ENCODE results near the gene CCL23. TPM values are rescaled to one million over a fixed set of nuclear protein-coding genes. Genes with fewer than 3 reads are reported as not detected.

Gene CCL23
- total and polyA plus RNA-seq, 4 donors: 1.9 to 24.4 (median 6.3) TPM

- Histone ChIP-seq H3K9me3 (ENCODE audit: control insufficient read depth in 4 of 4, low read length in 3 of 4) (no peaks in the 10 kb centered on the region), H3K36me3 (ENCODE audit: control insufficient read depth in 4 of 4, insufficient read depth in 3 of 4, low read depth in 1 of 4, low read length in 3 of 4) (peaks cover 0 to 4% (median under 1%) of the 10 kb centered on the region in 4 donors), H3K9ac (ENCODE audit: low read depth in 1 of 2, low read length in 2 of 2) (no peak overlapping the region), H3K27ac (ENCODE audit: low read depth in 1 of 2, low read length in 2 of 2) (peak overlapping the region; percentile 72 to 90), H3K4me3 (ENCODE audit: low read depth in 1 of 3, low read length in 3 of 3) (no peak overlapping the region), H3K4me1 (ENCODE audit: control insufficient read depth in 4 of 4, insufficient read depth in 4 of 4, low read length in 3 of 4) (peaks cover 13 to 45% (median 27%) of the 10 kb centered on the region in 4 donors), H3K27me3 (ENCODE audit: control insufficient read depth in 4 of 4, insufficient read depth in 4 of 4, low read length in 3 of 4) (no peaks in the 10 kb centered on the region)
- no peak for DNase-seq (ENCODE audit: low spot score)
- no peak for TF ChIP-seq RAD21 (IDR thresholded peaks at IDR 0.05)
- TF ChIP-seq EGR1 (IDR thresholded peaks at IDR 0.05; ENCODE audit: low read depth in 2 of 2): no peak
- TF ChIP-seq HNF4A (conservative IDR thresholded peaks at IDR 0.05): no peak
- no peak for TF ChIP-seq FOXA2 (IDR thresholded peaks at IDR 0.05)
- no peak for TF ChIP-seq JUND (IDR thresholded peaks at IDR 0.05)
- TF ChIP-seq FOXA1 (IDR thresholded peaks at IDR 0.05): no peak
- no peak for TF ChIP-seq GABPA (IDR thresholded peaks at IDR 0.05 in 1 of 2, conservative IDR thresholded peaks at IDR 0.05 in 1 of 2)
- no peak for TF ChIP-seq RXRA (IDR thresholded peaks at IDR 0.05)
- TF ChIP-seq TAF1 (conservative IDR thresholded peaks at IDR 0.05): no peak
- no peak for TF ChIP-seq ZBTB33 (IDR thresholded peaks at IDR 0.05)
- no peak for TF ChIP-seq HNF4G (IDR thresholded peaks at IDR 0.05)
- no peak for TF ChIP-seq REST (IDR thresholded peaks at IDR 0.05)
- TF ChIP-seq YY1 (IDR thresholded peaks at IDR 0.05): no peak
- 80% methylated on average over 3 of the region's 3 CpGs for WGBS
Observed at GRCh38 chr17:35982409-35983191, 35.2 kb downstream of the CCL23 start.

GRCh38 chr17:35981908-35982330 lies 35.9 kb downstream of the CCL23 start:
- DNase-seq (ENCODE audit: low spot score): peak; percentile 55
- Histone ChIP-seq H3K27me3 (ENCODE audit: control insufficient read depth in 4 of 4, insufficient read depth in 4 of 4, low read length in 3 of 4) (no peaks in the 10 kb centered on the region), H3K4me1 (ENCODE audit: control insufficient read depth in 4 of 4, insufficient read depth in 4 of 4, low read length in 3 of 4) (peaks cover 14 to 48% (median 32%) of the 10 kb centered on the region in 4 donors), H3K27ac (ENCODE audit: low read depth in 1 of 2, low read length in 2 of 2) (peak overlapping the region; percentile 72 to 90), H3K9ac (ENCODE audit: low read depth in 1 of 2, low read length in 2 of 2) (peak overlapping the region in 1 of 2 donors; percentile 77), H3K9me3 (ENCODE audit: control insufficient read depth in 4 of 4, low read length in 3 of 4) (no peaks in the 10 kb centered on the region), H3K36me3 (ENCODE audit: control insufficient read depth in 4 of 4, insufficient read depth in 3 of 4, low read depth in 1 of 4, low read length in 3 of 4) (peaks cover 0 to 4% (median under 1%) of the 10 kb centered on the region in 4 donors), H3K4me3 (ENCODE audit: low read depth in 1 of 3, low read length in 3 of 3) (peak overlapping the region in 2 of 3 donors; percentile 51 to 61)
- WGBS: 26% methylated on average over 4 of the region's 4 CpGs
- TF ChIP-seq RXRA (IDR thresholded peaks at IDR 0.05): peak; percentile 83 to 85
- TF ChIP-seq YY1 (IDR thresholded peaks at IDR 0.05): peak; percentile 59
- TF ChIP-seq GABPA (IDR thresholded peaks at IDR 0.05 in 1 of 2, conservative IDR thresholded peaks at IDR 0.05 in 1 of 2): no peak
- peak; percentile 38 to 65 for TF ChIP-seq JUND (IDR thresholded peaks at IDR 0.05)
- TF ChIP-seq HNF4G (IDR thresholded peaks at IDR 0.05): peak; percentile 96
- TF ChIP-seq ATF3 (IDR thresholded peaks at IDR 0.05): no peak
- TF ChIP-seq TAF1 (conservative IDR thresholded peaks at IDR 0.05): no peak
- TF ChIP-seq RAD21 (IDR thresholded peaks at IDR 0.05): peak; percentile 88 to 95
- peak; percentile 81 for TF ChIP-seq CTCF (IDR thresholded peaks at IDR 0.05; ENCODE audit: low read depth, low read length, missing input control)
- no peak for TF ChIP-seq EGR1 (IDR thresholded peaks at IDR 0.05; ENCODE audit: low read depth in 2 of 2)
- no peak for TF ChIP-seq FOXA1 (IDR thresholded peaks at IDR 0.05)
- no peak for TF ChIP-seq MAX (IDR thresholded peaks at IDR 0.05)
- no peak for TF ChIP-seq FOXA2 (IDR thresholded peaks at IDR 0.05)
- TF ChIP-seq HNF4A (conservative IDR thresholded peaks at IDR 0.05): peak; percentile 98 to 99
- peak; percentile 39 for TF ChIP-seq NR2F2 (IDR thresholded peaks at IDR 0.05)
- TF ChIP-seq ZBTB33 (IDR thresholded peaks at IDR 0.05): peak; percentile 53
- peak; percentile 85 for TF ChIP-seq SP1 (IDR thresholded peaks at IDR 0.05)
